Loucy (cell line): ENCODE measurements around the gene MUSK.

Experiments
- H2AFZ ChIP-seq: fragments of 200-600 bp; sonication (generic); 2 replicates; pipeline ENCODE4 v1.6.0; 2016; ENCODE audit warnings: antibody characterized with exemption, mild to moderate bottlenecking, low read length, moderate library complexity
- H3F3A ChIP-seq: fragments of 200-600 bp; 2 replicates; pipeline ENCODE4 v1.6.0; 2016; ENCODE audit warnings: antibody characterized with exemption, low read depth, mild to moderate bottlenecking
- H3K27me3 ChIP-seq: fragments of 200-600 bp; sonication (generic); 2 replicates; pipeline ENCODE4 v1.6.1; 2014; ENCODE audit warnings: low read length, mild to moderate bottlenecking; ENCODE audit not compliant: insufficient read depth, poor library complexity, severe bottlenecking
- H3K36me3 ChIP-seq: fragments of 200-600 bp; sonication (generic); 2 replicates; pipeline ENCODE4 v1.6.1; 2016; ENCODE audit warnings: low read length; ENCODE audit not compliant: insufficient read depth
- H3K4me1 ChIP-seq: fragments of 200-600 bp; sonication (generic); 2 replicates; pipeline ENCODE4 v1.5.1; 2014; ENCODE audit warnings: low read length, mild to moderate bottlenecking; ENCODE audit not compliant: insufficient read depth, poor library complexity, severe bottlenecking
- H3K4me2 ChIP-seq: fragments of 200-600 bp; sonication (generic); 2 replicates; pipeline ENCODE4 v1.6.0; 2014; ENCODE audit warnings: antibody characterized with exemption, low read length, low read depth, mild to moderate bottlenecking; ENCODE audit not compliant: poor library complexity, severe bottlenecking
- H3K4me3 ChIP-seq: fragments of 200-600 bp; sonication (generic); 2 replicates; pipeline ENCODE4 v1.5.1; 2014; ENCODE audit warnings: low read length, mild to moderate bottlenecking, mixed read lengths; ENCODE audit not compliant: poor library complexity, severe bottlenecking
- H3K79me2 ChIP-seq: fragments of 200-600 bp; sonication (generic); 2 replicates; pipeline ENCODE4 v1.6.1; 2014; ENCODE audit warnings: low read length; ENCODE audit not compliant: insufficient read depth
- H3K9ac ChIP-seq: fragments of 200-600 bp; sonication (generic); 2 replicates; pipeline ENCODE4 v1.6.0; 2014; ENCODE audit warnings: mild to moderate bottlenecking, low read depth, low read length, moderate library complexity; ENCODE audit not compliant: poor library complexity, severe bottlenecking
- H3K9me2 ChIP-seq: fragments of 200-600 bp; sonication (generic); replicated peaks from 2 replicates; pipeline ENCODE4 v1.6.1; 2016; ENCODE audit warnings: low read depth, low read length, mixed read lengths
- H3K9me3 ChIP-seq: fragments of 200-600 bp; sonication (generic); 2 replicates; pipeline ENCODE4 v1.6.1; 2014; ENCODE audit warnings: mild to moderate bottlenecking, antibody characterized with exemption, low read length, low read depth; ENCODE audit not compliant: insufficient read depth
- H4K20me1 ChIP-seq: fragments of 200-600 bp; sonication (generic); 2 replicates; pipeline ENCODE4 v1.6.0; 2014; ENCODE audit warnings: antibody characterized with exemption, low read length, mild to moderate bottlenecking; ENCODE audit not compliant: insufficient read depth, poor library complexity, severe bottlenecking
- CTCF ChIP-seq: fragments of 200-600 bp; sonication (generic); conservative IDR thresholded peaks from 2 replicates; pipeline ENCODE4 v1.5.1; 2014; ENCODE audit warnings: mild to moderate bottlenecking, antibody characterized with exemption, low read length
- EZH2phosphoT487 ChIP-seq: fragments of 200-600 bp; IDR thresholded peaks from 2 replicates; pipeline ENCODE4 v1.6.1; 2018; ENCODE audit warnings: antibody characterized with exemption, mild to moderate bottlenecking, moderate library complexity, borderline replicate concordance

Gene MUSK

GRCh38 chr9:110762783-110763182 lies 94.2 kb downstream of the MUSK start:
- TF ChIP-seq EZH2phosphoT487, result no peak
- no peak for TF ChIP-seq CTCF
- Histone ChIP-seq H3K9ac (no peak overlapping the region), H3K4me2 (no peak overlapping the region), H2AFZ (no peak overlapping the region), H3K9me2 (no peaks in the 10 kb centered on the region), H4K20me1 (no peaks in the 10 kb centered on the region), H3K9me3 (no peaks in the 10 kb centered on the region), H3K27me3 (no peaks in the 10 kb centered on the region), H3K4me3 (no peak overlapping the region), H3K36me3 (no peaks in the 10 kb centered on the region), H3K79me2 (no peaks in the 10 kb centered on the region), H3K4me1 (no peaks in the 10 kb centered on the region), H3F3A (no peaks in the 10 kb centered on the region)

GRCh38 chr9:110763568-110763967 lies 95.0 kb downstream of the MUSK start:
- Histone ChIP-seq H3K36me3 (no peaks in the 10 kb centered on the region), H3K4me3 (no peak overlapping the region), H3K9ac (no peak overlapping the region), H3K4me2 (no peak overlapping the region), H3K9me3 (no peaks in the 10 kb centered on the region), H4K20me1 (no peaks in the 10 kb centered on the region), H3K79me2 (no peaks in the 10 kb centered on the region), H2AFZ (no peak overlapping the region), H3F3A (no peaks in the 10 kb centered on the region), H3K9me2 (no peaks in the 10 kb centered on the region), H3K27me3 (no peaks in the 10 kb centered on the region), H3K4me1 (no peaks in the 10 kb centered on the region)
- TF ChIP-seq CTCF (no peak), EZH2phosphoT487 (no peak)

GRCh38 chr9:110764006-110764405 lies 95.4 kb downstream of the MUSK start:
- no peak overlapping the region for H3K9ac ChIP-seq
- no peaks in the 10 kb centered on the region for H3K36me3 ChIP-seq
- H3K79me2 ChIP-seq, result no peaks in the 10 kb centered on the region
- H3K4me1 ChIP-seq, result no peaks in the 10 kb centered on the region
- no peaks in the 10 kb centered on the region for H4K20me1 ChIP-seq
- H3K4me2 ChIP-seq, result no peak overlapping the region
- no peak for TF ChIP-seq EZH2phosphoT487
- TF ChIP-seq CTCF, result no peak
- no peak overlapping the region for H2AFZ ChIP-seq
- H3K9me3 ChIP-seq, result no peaks in the 10 kb centered on the region
- no peaks in the 10 kb centered on the region for H3K9me2 ChIP-seq
- no peaks in the 10 kb centered on the region for H3K27me3 ChIP-seq
- H3F3A ChIP-seq, result no peaks in the 10 kb centered on the region
- H3K4me3 ChIP-seq, result no peak overlapping the region
